Measurements from ENCODE around the gene ELL. TPM values are rescaled to one million over a fixed set of nuclear protein-coding genes. Genes with fewer than 3 reads are reported as not detected.
"Not testable (repeated sequence)": the region's sequence is repeated elsewhere in the genome, so short reads cannot be mapped to it uniquely, and the experiment has no call there.

The ELL gene
- total RNA-seq, 6 donors from 2014 or later, result 19.8 to 66.0 (median 22.4) TPM

DNA sequence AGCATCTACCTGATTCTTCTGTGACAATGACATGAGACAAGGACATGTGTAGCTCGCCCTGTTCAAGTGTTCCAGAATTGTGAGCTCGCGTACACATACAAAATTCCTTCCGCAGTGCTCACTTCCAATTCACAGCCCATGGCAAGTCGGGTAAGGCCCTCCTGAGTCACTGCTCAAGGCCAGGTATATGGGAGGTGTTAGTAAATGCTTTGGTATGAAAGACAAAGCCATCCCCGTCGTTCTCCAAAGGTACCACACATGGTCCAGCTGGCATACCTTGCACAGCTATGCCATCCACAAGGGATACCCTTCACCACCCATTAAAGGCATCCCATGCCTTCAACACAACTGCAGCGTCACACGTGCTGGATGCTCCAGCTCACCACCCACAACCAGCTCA, 4.4 kb upstream of the ELL start:
- ATAC-seq (ENCODE audit: low FRiP score in 2 of 2) (no peak), DNase-seq (no peak)
- Histone ChIP-seq H3K27ac (no peak overlapping the region), H3K27me3 (no peaks in the 10 kb centered on the region), H3K4me3 (no peak overlapping the region), H3K36me3 (peaks cover 1 to 5% (median 2%) of the 10 kb centered on the region in 4 donors), H3K9me3 (no peaks in the 10 kb centered on the region), H3K4me1 (peaks cover 0 to 4% (median 0%) of the 10 kb centered on the region in 4 donors)
- TF ChIP-seq, protein P1, sequence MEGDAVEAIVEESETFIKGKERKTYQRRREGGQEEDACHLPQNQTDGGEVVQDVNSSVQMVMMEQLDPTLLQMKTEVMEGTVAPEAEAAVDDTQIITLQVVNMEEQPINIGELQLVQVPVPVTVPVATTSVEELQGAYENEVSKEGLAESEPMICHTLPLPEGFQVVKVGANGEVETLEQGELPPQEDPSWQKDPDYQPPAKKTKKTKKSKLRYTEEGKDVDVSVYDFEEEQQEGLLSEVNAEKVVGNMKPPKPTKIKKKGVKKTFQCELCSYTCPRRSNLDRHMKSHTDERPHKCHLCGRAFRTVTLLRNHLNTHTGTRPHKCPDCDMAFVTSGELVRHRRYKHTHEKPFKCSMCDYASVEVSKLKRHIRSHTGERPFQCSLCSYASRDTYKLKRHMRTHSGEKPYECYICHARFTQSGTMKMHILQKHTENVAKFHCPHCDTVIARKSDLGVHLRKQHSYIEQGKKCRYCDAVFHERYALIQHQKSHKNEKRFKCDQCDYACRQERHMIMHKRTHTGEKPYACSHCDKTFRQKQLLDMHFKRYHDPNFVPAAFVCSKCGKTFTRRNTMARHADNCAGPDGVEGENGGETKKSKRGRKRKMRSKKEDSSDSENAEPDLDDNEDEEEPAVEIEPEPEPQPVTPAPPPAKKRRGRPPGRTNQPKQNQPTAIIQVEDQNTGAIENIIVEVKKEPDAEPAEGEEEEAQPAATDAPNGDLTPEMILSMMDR (IDR thresholded peaks at IDR 0.05), result no peak
- TF ChIP-seq POLR2A (IDR thresholded peaks at IDR 0.05), result no peak
- TF ChIP-seq POLR2AphosphoS5 (IDR thresholded peaks at IDR 0.05), result no peak
- TF ChIP-seq EP300 (IDR thresholded peaks at IDR 0.05), result no peak
- 95 to 96% methylated on average over 9 of the region's 9 CpGs for WGBS, 2 donors

GRCh38 chr19:18523841-18524240, 2.0 kb upstream of the ELL start:
- TF ChIP-seq, protein P1 (IDR thresholded peaks at IDR 0.05), result no peak
- TF ChIP-seq POLR2A (IDR thresholded peaks at IDR 0.05), result no peak
- TF ChIP-seq POLR2AphosphoS5 (IDR thresholded peaks at IDR 0.05), result no peak
- peaks cover 14 to 19% (median 16%) of the 10 kb centered on the region in 4 donors for H3K4me1 ChIP-seq
- H3K27ac ChIP-seq, result no peak overlapping the region
- H3K36me3 ChIP-seq, result no peaks in the 10 kb centered on the region
- 90 to 92% methylated on average over 8 to 9 of the region's 9 CpGs for WGBS, 2 donors
- no peaks in the 10 kb centered on the region for H3K27me3 ChIP-seq
- ATAC-seq (ENCODE audit: low FRiP score in 2 of 2) (no peak), DNase-seq (no peak)
- H3K4me3 ChIP-seq, result no peak overlapping the region
- no peaks in the 10 kb centered on the region for H3K9me3 ChIP-seq

GRCh38 chr19:18522862-18523440, 1.1 kb upstream of the ELL start:
- not testable (repeated sequence) for H3K27me3 ChIP-seq; H3K9me3 ChIP-seq; DNase-seq; H3K36me3 ChIP-seq; ATAC-seq (ENCODE audit: low FRiP score in 2 of 2)
- 62 to 75% methylated on average over 19 of the region's 19 CpGs for WGBS, 2 donors
- H3K27ac ChIP-seq, result peak overlapping the region in 3 of 4 donors; percentile 27 to 50 (median 49)
- H3K4me3 ChIP-seq, result peak overlapping the region in 2 of 4 donors; percentile 17 to 24
- peaks cover 18 to 24% (median 20%) of the 10 kb centered on the region in 4 donors for H3K4me1 ChIP-seq

- ATAC-seq (ENCODE audit: low FRiP score in 2 of 2) (peak; percentile 96 to 99), DNase-seq (peak; percentile 100)
- Histone ChIP-seq H3K36me3 (no peaks in the 10 kb centered on the region), H3K4me1 (peaks cover 18 to 27% (median 22%) of the 10 kb centered on the region in 4 donors), H3K9me3 (no peaks in the 10 kb centered on the region), H3K27ac (peak overlapping the region; percentile 97 to 99 (median 98)), H3K27me3 (no peaks in the 10 kb centered on the region), H3K4me3 (peak overlapping the region in 3 of 4 donors; percentile 69 to 85 (median 82))
- WGBS, 2 donors, result 2 to 4% methylated on average over 11 to 45 of the region's 51 CpGs
- TF ChIP-seq EP300 (IDR thresholded peaks at IDR 0.05), result peak in 1 of 4 donors; percentile 47
- peak in 1 of 2 donors; percentile 58 for TF ChIP-seq POLR2AphosphoS5 (IDR thresholded peaks at IDR 0.05)
- TF ChIP-seq POLR2A (IDR thresholded peaks at IDR 0.05), result no peak
- TF ChIP-seq, protein P1 (IDR thresholded peaks at IDR 0.05), result peak in 2 of 6 experiments; percentile 23 to 31
Observed at GRCh38 chr19:18522124-18522861, 423 bp upstream of the ELL start.

GRCh38 chr19:18520848-18521691, 800 bp downstream of the ELL start:
- Histone ChIP-seq H3K27ac (peak overlapping the region; percentile 97 to 99 (median 98)), H3K36me3 (no peaks in the 10 kb centered on the region), H3K27me3 (no peaks in the 10 kb centered on the region), H3K4me3 (peak overlapping the region; percentile 69 to 85 (median 83)), H3K9me3 (no peaks in the 10 kb centered on the region), H3K4me1 (peaks cover 22 to 36% (median 27%) of the 10 kb centered on the region in 4 donors)
- no peak for TF ChIP-seq EP300 (IDR thresholded peaks at IDR 0.05)
- TF ChIP-seq POLR2AphosphoS5 (IDR thresholded peaks at IDR 0.05), result peak in 1 of 2 donors; percentile 8
- peak in 1 of 4 donors; percentile 33 for TF ChIP-seq POLR2A (IDR thresholded peaks at IDR 0.05)
- TF ChIP-seq, protein P1 (IDR thresholded peaks at IDR 0.05), result peak in 1 of 6 experiments; percentile 17
- 0% methylated on average over 3 to 17 of the region's 41 CpGs for WGBS, 2 donors
- peak in 1 of 2 donors; percentile 50 for DNase-seq
- no peak for ATAC-seq (ENCODE audit: low FRiP score in 2 of 2)

Measured in upper lobe of left lung (tissue), 6 donors.